Neuron (in vitro differentiated cells): ENCODE data around the gene LAMTOR4.

Experiments
- H2AFZ ChIP-seq: one replicate; pipeline ENCODE4 v1.6.1; 2013; ENCODE audit warnings: low read depth, mild to moderate bottlenecking, inconsistent platforms, low read length, moderate library complexity
- H3K27me3 ChIP-seq: one replicate; pipeline ENCODE4 v1.6.1; 2013; ENCODE audit warnings: low read length; ENCODE audit not compliant: insufficient read depth
- H3K36me3 ChIP-seq: one replicate; pipeline ENCODE4 v1.6.1; 2013; ENCODE audit warnings: low read length; ENCODE audit not compliant: insufficient read depth
- H3K4me1 ChIP-seq: one replicate; pipeline ENCODE4 v1.6.1; 2013; ENCODE audit warnings: low read length; ENCODE audit not compliant: insufficient read depth
- H3K4me3 ChIP-seq: 2 replicates; pipeline ENCODE4 v1.5.1; 2013; ENCODE audit warnings: mild to moderate bottlenecking, low read length, moderate library complexity
- H3K9me3 ChIP-seq: one replicate; pipeline ENCODE4 v1.6.1; 2013; ENCODE audit warnings: low read length

LAMTOR4 gene

DNA sequence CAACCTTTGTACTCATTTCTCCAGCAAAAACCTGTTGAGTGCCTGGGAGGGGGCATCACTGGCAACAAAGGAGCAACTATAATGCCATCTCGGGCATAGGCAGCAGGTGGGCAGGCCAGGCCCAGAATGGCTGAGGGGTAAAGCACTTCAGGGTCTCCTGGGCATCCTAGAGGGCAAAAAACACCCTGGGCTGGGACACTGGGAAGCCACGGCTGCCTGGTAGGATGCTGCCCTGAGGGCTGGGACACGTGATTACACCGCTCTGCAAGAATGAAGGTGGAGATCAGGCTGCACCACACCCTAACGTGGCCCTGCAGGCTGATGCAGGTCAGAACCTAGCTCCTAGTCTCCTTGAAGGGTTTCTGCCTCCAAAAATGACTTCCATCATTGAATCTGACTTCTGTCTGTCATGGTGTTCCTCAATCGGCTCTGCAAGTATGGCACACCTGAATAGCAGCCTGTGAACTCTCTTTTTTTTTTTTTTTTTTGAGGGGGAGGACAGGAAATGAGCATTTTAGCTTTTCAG, 14.4 kb downstream of the LAMTOR4 start:
- H3K4me1 ChIP-seq = peaks cover 15% of the 10 kb centered on the region
- H2AFZ ChIP-seq = no peak overlapping the region
- H3K4me3 ChIP-seq = no peak overlapping the region
- no peaks in the 10 kb centered on the region for H3K27me3 ChIP-seq
- H3K9me3 ChIP-seq = no peaks in the 10 kb centered on the region
- H3K36me3 ChIP-seq = no peaks in the 10 kb centered on the region

DNA sequence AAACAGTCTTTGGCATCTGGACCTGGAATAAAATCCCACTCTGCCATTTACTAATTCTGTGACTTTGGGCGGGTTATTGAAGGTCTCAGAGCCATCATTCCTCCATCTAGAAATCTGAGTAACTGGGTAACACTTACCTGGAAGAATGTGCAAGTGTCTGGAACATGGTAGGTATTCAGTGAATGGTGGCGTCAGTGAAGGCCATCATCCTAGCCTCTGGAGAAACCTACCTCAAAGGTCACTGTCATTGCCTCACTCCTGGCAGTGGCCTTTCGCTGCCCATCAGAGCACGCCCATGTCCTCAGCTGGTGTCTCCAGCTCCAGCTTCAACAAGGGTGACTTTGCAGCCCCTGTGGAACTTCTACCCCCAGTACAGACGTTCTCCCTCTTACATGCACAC, 15.2 kb downstream of the LAMTOR4 start:
- Histone ChIP-seq H3K4me3 (no peak overlapping the region), H3K36me3 (no peaks in the 10 kb centered on the region), H3K27me3 (no peaks in the 10 kb centered on the region), H2AFZ (no peak overlapping the region), H3K9me3 (no peaks in the 10 kb centered on the region), H3K4me1 (peaks cover 23% of the 10 kb centered on the region)

DNA sequence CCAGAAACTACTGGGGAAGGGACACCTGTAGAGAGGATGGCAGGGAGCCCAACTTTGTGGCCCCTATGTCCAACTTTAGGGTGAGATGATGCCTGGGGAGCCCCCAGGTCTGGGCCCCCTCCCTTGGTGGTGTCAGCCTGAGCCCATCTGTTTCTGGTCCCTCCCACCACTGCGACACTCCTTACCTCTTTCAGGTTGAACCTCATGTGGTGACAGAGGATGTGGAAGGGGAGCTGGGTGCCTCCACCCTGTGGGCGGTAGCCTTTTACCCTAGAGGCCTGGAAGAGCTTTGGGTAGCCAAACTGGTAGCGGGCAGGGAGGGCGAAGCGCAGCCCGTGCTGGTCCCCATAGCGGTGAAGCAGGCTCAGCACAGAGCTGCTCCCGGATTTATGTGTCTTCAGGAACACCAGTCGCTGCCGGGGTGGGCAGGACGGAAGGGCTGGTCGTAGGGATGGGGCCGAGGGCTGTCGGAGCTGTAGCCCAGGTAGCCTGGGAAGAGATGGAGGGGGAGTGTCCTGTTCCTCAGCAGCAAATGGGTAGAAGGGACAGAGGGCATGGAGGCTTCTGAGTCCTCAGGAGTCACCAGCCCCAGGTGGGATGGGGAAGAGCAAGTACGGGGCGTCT, 17.7 kb downstream of the LAMTOR4 start:
- H3K36me3 ChIP-seq = peaks cover 13% of the 10 kb centered on the region
- H3K4me3 ChIP-seq = no peak overlapping the region
- no peaks in the 10 kb centered on the region for H3K27me3 ChIP-seq
- no peak overlapping the region for H2AFZ ChIP-seq
- peaks cover 23% of the 10 kb centered on the region for H3K4me1 ChIP-seq
- H3K9me3 ChIP-seq = no peaks in the 10 kb centered on the region

GRCh38 chr7:100166970-100167911, 18.5 kb downstream of the LAMTOR4 start:
- Histone ChIP-seq H3K27me3 (no peaks in the 10 kb centered on the region), H3K4me1 (peaks cover 23% of the 10 kb centered on the region), H3K4me3 (peak overlapping the region; percentile 41), H3K9me3 (no peaks in the 10 kb centered on the region), H2AFZ (no peak overlapping the region), H3K36me3 (peaks cover 16% of the 10 kb centered on the region)

DNA sequence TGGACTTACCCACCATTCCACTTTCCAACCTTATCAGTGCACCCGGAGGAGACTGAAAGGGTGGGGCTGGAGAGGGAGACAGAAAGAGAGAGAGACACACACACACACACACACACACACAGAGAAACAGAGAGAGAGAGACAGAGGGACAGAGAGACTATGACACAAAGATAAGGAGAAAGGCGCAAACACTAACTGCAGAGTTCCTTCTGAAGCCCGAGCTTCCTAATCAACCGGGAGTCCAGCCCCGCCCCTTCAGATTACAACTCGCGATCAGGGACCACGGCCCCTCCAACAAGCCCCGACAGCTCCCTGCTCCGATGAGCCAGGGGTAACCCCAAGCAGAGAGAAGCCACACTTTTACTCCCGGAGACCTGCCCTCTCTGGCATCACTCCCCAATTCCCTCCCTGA, 19.2 kb downstream of the LAMTOR4 start:
- peaks cover 23% of the 10 kb centered on the region for H3K4me1 ChIP-seq
- H3K27me3 ChIP-seq = no peaks in the 10 kb centered on the region
- H2AFZ ChIP-seq = no peak overlapping the region
- peak overlapping the region; percentile 41 for H3K4me3 ChIP-seq
- H3K9me3 ChIP-seq = no peaks in the 10 kb centered on the region
- H3K36me3 ChIP-seq = peaks cover 16% of the 10 kb centered on the region

DNA sequence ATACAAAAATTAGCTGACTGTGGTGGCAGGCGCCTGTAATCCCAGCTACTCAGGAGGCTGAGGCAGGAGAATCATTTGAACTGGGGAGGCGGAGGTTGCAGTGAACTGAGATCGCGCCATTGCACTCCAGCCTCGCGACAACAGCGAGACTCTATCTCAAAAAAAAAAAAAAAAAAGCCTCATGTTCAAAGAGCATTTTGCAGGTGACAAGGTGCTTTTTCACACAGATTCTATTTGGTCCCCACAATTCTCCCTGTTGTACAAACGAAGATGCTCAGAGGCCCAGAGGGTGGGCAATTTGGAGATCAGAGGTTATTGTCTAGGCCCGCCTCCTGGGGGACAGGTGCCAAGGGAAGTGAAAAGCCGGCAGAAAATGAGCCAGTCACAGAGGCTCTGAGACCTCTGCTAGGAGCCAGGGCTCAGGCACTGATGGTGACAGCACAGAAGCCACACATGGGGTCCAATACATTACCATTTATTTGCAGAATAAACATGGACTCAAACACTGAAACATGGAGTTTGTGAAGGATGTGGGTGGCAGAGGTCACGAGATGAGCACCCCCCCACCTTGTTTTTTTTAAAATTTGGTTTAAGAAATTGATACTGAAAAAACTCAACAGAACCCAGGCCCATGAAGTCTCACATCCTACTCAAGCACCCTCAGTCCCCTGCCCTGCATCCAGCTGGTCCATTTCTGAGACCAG, 20.6 kb downstream of the LAMTOR4 start:
- peaks cover 23% of the 10 kb centered on the region for H3K4me1 ChIP-seq
- no peak overlapping the region for H3K4me3 ChIP-seq
- peaks cover 29% of the 10 kb centered on the region for H3K36me3 ChIP-seq
- H3K27me3 ChIP-seq = no peaks in the 10 kb centered on the region
- no peaks in the 10 kb centered on the region for H3K9me3 ChIP-seq
- H2AFZ ChIP-seq = no peak overlapping the region

- H3K9me3 ChIP-seq = no peaks in the 10 kb centered on the region
- no peak overlapping the region for H3K4me3 ChIP-seq
- H3K27me3 ChIP-seq = no peaks in the 10 kb centered on the region
- H2AFZ ChIP-seq = no peak overlapping the region
- peaks cover 39% of the 10 kb centered on the region for H3K36me3 ChIP-seq
- H3K4me1 ChIP-seq = peaks cover 24% of the 10 kb centered on the region
These were observed 21.6 kb downstream of the LAMTOR4 start for GRCh38 chr7:100170101-100170897.

GRCh38 chr7:100171087-100171681, 22.5 kb downstream of the LAMTOR4 start:
- peaks cover 42% of the 10 kb centered on the region for H3K36me3 ChIP-seq
- H3K27me3 ChIP-seq = no peaks in the 10 kb centered on the region
- H3K4me3 ChIP-seq = no peak overlapping the region
- H3K4me1 ChIP-seq = peaks cover 32% of the 10 kb centered on the region
- no peaks in the 10 kb centered on the region for H3K9me3 ChIP-seq
- no peak overlapping the region for H2AFZ ChIP-seq

DNA sequence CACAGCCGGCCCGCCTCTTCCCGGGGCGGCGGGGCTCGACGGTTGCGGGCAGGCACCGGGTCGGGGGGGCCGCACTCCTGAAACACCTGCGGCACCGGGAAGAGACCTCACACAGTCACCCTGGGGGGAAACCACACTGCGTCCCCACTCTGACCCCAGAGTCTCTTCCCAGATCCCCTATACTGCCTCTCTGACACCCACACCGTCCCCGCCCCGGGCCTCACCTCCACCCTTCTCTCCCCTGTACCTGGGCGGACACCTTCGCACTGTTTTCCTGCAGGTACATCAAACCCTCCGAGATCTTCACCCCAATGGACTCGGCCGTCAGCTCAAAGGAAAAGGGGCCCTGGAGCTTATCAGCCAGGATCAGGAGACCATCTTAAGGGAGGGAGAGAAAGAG, 23.1 kb downstream of the LAMTOR4 start:
- no peaks in the 10 kb centered on the region for H3K9me3 ChIP-seq

DNA sequence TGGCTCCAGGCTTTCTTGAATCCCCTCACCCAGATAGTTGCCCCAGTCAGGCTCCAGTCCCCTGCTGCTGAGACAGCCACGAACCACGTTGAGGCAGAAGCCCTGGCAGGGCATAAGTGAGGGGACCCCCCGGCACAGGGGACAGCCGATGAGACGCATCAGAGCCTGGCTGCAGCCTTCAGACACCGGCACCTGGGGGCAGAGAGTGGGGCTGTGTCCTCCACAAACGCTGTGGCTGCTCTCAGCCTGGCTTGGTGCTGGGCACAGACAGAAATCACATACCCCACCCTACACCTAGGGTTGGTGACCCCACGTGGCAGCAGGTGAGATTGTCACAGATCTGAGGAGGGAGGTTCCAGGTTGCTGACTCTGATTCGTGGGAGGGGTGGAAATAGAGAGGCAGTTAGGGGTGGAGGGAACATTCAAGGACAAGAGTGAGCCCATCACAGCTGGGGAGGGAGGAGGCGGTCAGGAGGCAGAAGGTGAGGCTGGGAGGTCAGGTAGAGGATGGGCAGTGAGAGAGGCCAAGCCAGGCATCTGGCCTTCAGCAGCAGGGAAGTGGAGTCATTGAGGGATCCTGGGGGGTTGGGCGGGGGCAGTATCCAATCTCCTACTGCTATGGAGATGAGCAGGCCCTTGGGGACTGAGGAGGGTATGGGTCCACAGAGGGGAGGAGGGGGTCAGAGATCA, 25.2 kb downstream of the LAMTOR4 start:
- Histone ChIP-seq H3K4me3 (no peak overlapping the region), H3K27me3 (no peaks in the 10 kb centered on the region), H3K4me1 (peaks cover 15% of the 10 kb centered on the region), H3K9me3 (no peaks in the 10 kb centered on the region), H3K36me3 (peaks cover 42% of the 10 kb centered on the region), H2AFZ (no peak overlapping the region)

More for the DNA sequence above, 23.1 kb downstream of the LAMTOR4 start:
- H3K27me3 ChIP-seq = no peaks in the 10 kb centered on the region
- H2AFZ ChIP-seq = no peak overlapping the region
- peaks cover 35% of the 10 kb centered on the region for H3K4me1 ChIP-seq
- H3K36me3 ChIP-seq = peaks cover 42% of the 10 kb centered on the region
- H3K4me3 ChIP-seq = no peak overlapping the region

- Histone ChIP-seq H3K4me3 (no peak overlapping the region), H3K36me3 (peaks cover 39% of the 10 kb centered on the region), H3K4me1 (peaks cover 14% of the 10 kb centered on the region), H2AFZ (no peak overlapping the region), H3K9me3 (no peaks in the 10 kb centered on the region), H3K27me3 (no peaks in the 10 kb centered on the region)
These were observed 25.9 kb downstream of the LAMTOR4 start for GRCh38 chr7:100174582-100174981.
